Activated CD4-positive, alpha-beta T cell treated with anti-CD3 and anti-CD28 coated beads, Interleukin-2, amount 50 U/mL, for 16 hours (primary cell): ENCODE data around the gene IER2.

Source experiments
- DNase-seq: peaks from one replicate; pipeline ENCODE4 v3.0.0-alpha.2; 2020

The IER2 gene

GRCh38 chr19:13119627-13120026, 30.6 kb upstream of the IER2 start:
- DNase-seq, result no peak

- no peak for DNase-seq
Measured at GRCh38 chr19:13120031-13120430, 30.2 kb upstream of the IER2 start.

- no peak for DNase-seq
Measured at GRCh38 chr19:13120817-13121216, 29.4 kb upstream of the IER2 start.

GRCh38 chr19:13121551-13122274, 28.5 kb upstream of the IER2 start:
- no peak for DNase-seq

- no peak for DNase-seq
Measured at GRCh38 chr19:13122275-13122878, 27.8 kb upstream of the IER2 start.

GRCh38 chr19:13122980-13123957, 26.9 kb upstream of the IER2 start:
- no peak for DNase-seq

GRCh38 chr19:13127051-13127450, 23.2 kb upstream of the IER2 start:
- DNase-seq, result no peak

GRCh38 chr19:13127811-13128575, 22.2 kb upstream of the IER2 start:
- DNase-seq, result no peak

- no peak for DNase-seq
Measured at GRCh38 chr19:13128583-13128982, 21.6 kb upstream of the IER2 start.

GRCh38 chr19:13129384-13129783, 20.8 kb upstream of the IER2 start:
- DNase-seq, result no peak

GRCh38 chr19:13130886-13131490, 19.2 kb upstream of the IER2 start:
- no peak for DNase-seq

- DNase-seq, result peak; percentile 86
Measured at GRCh38 chr19:13132471-13133180, 17.6 kb upstream of the IER2 start.

- no peak for DNase-seq
Measured at GRCh38 chr19:13133241-13133870, 16.9 kb upstream of the IER2 start.

GRCh38 chr19:13134626-13135025, 15.6 kb upstream of the IER2 start:
- no peak for DNase-seq

- no peak for DNase-seq
Measured at GRCh38 chr19:13135068-13136062, 14.8 kb upstream of the IER2 start.

- DNase-seq, result no peak
Measured at GRCh38 chr19:13137290-13137794, 12.9 kb upstream of the IER2 start.

GRCh38 chr19:13138171-13138915, 11.9 kb upstream of the IER2 start:
- no peak for DNase-seq

GRCh38 chr19:13138916-13139198, 11.4 kb upstream of the IER2 start:
- DNase-seq, result no peak

- DNase-seq, result no peak
Measured at GRCh38 chr19:13139633-13140311, 10.4 kb upstream of the IER2 start.
